ENCODE results near the gene FXYD7.

GRCh38 chr19:35164418-35164817 is 21.4 kb downstream of the FXYD7 start:
- TF ChIP-seq CTCF (IDR thresholded peaks at IDR 0.05) (no peak), POLR2A (IDR thresholded peaks at IDR 0.05) (no peak)
